H9 (cell line): ENCODE data around the gene TNP2. TPM values are rescaled to one million over a fixed set of nuclear protein-coding genes. Genes with fewer than 3 reads are reported as not detected.
A peak's percentile ranks its signal among the peaks of the same experiment; 100 is the strongest.

ENCODE experiments used
- DNase-seq: peaks from one replicate; pipeline ENCODE4 v3.0.0-alpha.2; 2017
- H2AFZ ChIP-seq: one replicate; pipeline ENCODE4 v1.6.1; 2013; ENCODE audit warnings: mild to moderate bottlenecking, low read length, control low read depth, moderate library complexity
- H2AK5ac ChIP-seq: 2 replicates; pipeline ENCODE4 v1.6.1; 2013; ENCODE audit warnings: low read length, control low read depth, mixed read lengths; ENCODE audit not compliant: insufficient read length
- H2BK120ac ChIP-seq: one replicate; pipeline ENCODE4 v1.6.1; 2013; ENCODE audit warnings: low read depth, mild to moderate bottlenecking, low read length, control low read depth, inconsistent platforms; ENCODE audit not compliant: poor library complexity, severe bottlenecking
- H2BK12ac ChIP-seq: 2 replicates; pipeline ENCODE4 v1.6.1; 2013; ENCODE audit warnings: low read length, control low read depth, mixed read lengths, low read depth; ENCODE audit not compliant: insufficient read length
- H2BK15ac ChIP-seq: 2 replicates; pipeline ENCODE4 v1.6.1; 2013; ENCODE audit warnings: low read depth, low read length, control low read depth
- H2BK20ac ChIP-seq: one replicate; pipeline ENCODE4 v1.6.1; 2013; ENCODE audit warnings: low read depth, mild to moderate bottlenecking, low read length, control low read depth, inconsistent platforms; ENCODE audit not compliant: poor library complexity, severe bottlenecking
- H2BK5ac ChIP-seq: 2 replicates; pipeline ENCODE4 v1.6.1; 2013; ENCODE audit warnings: low read length, control low read depth, mixed read lengths; ENCODE audit not compliant: insufficient read length
- H3K14ac ChIP-seq: 2 replicates; pipeline ENCODE4 v1.6.1; 2013; ENCODE audit warnings: low read length, control low read depth; ENCODE audit not compliant: insufficient read depth
- H3K18ac ChIP-seq: 2 replicates; pipeline ENCODE4 v1.6.1; 2013; ENCODE audit warnings: low read depth, mild to moderate bottlenecking, mixed read lengths, low read length, control low read depth; ENCODE audit not compliant: insufficient read length
- H3K23ac ChIP-seq: 2 replicates; pipeline ENCODE4 v1.6.1; 2013; ENCODE audit warnings: low read length, control low read depth, mixed read lengths, low read depth; ENCODE audit not compliant: insufficient read length
- H3K23me2 ChIP-seq: 2 replicates; pipeline ENCODE4 v1.6.1; 2013; ENCODE audit warnings: low read depth, mild to moderate bottlenecking, mixed read lengths, low read length, control low read depth; ENCODE audit not compliant: insufficient read length, poor library complexity, severe bottlenecking
- H3K27ac ChIP-seq: 2 replicates; pipeline ENCODE4 v1.5.1; 2013; ENCODE audit warnings: low read length, control low read depth, mixed read lengths, low read depth; ENCODE audit not compliant: insufficient read length
- H3K27me3 ChIP-seq: 2 replicates; pipeline ENCODE4 v1.6.1; 2013; ENCODE audit warnings: low read length, control low read depth, inconsistent platforms; ENCODE audit not compliant: insufficient read depth
- H3K4ac ChIP-seq: 2 replicates; pipeline ENCODE4 v1.6.1; 2013; ENCODE audit warnings: low read depth, mild to moderate bottlenecking, control low read depth, inconsistent platforms, low read length, moderate library complexity
- H3K4me1 ChIP-seq: 2 replicates; pipeline ENCODE4 v1.6.1; 2013; ENCODE audit warnings: low read length, control low read depth, inconsistent platforms; ENCODE audit not compliant: insufficient read depth
- H3K4me2 ChIP-seq: 2 replicates; pipeline ENCODE4 v1.6.1; 2013; ENCODE audit warnings: low read length, control low read depth, mixed read lengths; ENCODE audit not compliant: insufficient read length, insufficient read depth
- H3K56ac ChIP-seq: 2 replicates; pipeline ENCODE4 v1.6.1; 2013; ENCODE audit warnings: low read depth, mild to moderate bottlenecking, mixed read lengths, low read length, control low read depth; ENCODE audit not compliant: insufficient read length
- H3K79me1 ChIP-seq: 2 replicates; pipeline ENCODE4 v1.6.1; 2013; ENCODE audit warnings: low read depth, mild to moderate bottlenecking, moderate library complexity, low read length, control low read depth, inconsistent platforms; ENCODE audit not compliant: insufficient read depth, poor library complexity, severe bottlenecking
- H3K79me2 ChIP-seq: 2 replicates; pipeline ENCODE4 v1.6.1; 2013; ENCODE audit warnings: low read length, control low read depth, inconsistent platforms; ENCODE audit not compliant: insufficient read depth
- H3K9ac ChIP-seq: 2 replicates; pipeline ENCODE4 v1.6.1; 2013; ENCODE audit warnings: low read length, control low read depth, mixed read lengths; ENCODE audit not compliant: insufficient read length; ENCODE audit errors: extremely low read depth
- H3K9me3 ChIP-seq: one replicate; pipeline ENCODE4 v1.6.1; 2013; ENCODE audit warnings: low read depth, low read length, inconsistent platforms; ENCODE audit not compliant: control insufficient read depth
- H3T11ph ChIP-seq: one replicate; pipeline ENCODE4 v1.6.1; 2013; ENCODE audit warnings: mild to moderate bottlenecking, low read length, control low read depth, inconsistent platforms
- H4K20me1 ChIP-seq: one replicate; pipeline ENCODE4 v1.6.1; 2013; ENCODE audit not compliant: control insufficient read depth, insufficient read length, insufficient read depth
- H4K5ac ChIP-seq: 2 replicates; pipeline ENCODE4 v1.6.1; 2013; ENCODE audit warnings: low read depth, mild to moderate bottlenecking, mixed read lengths, low read length, control low read depth; ENCODE audit not compliant: insufficient read length
- H4K8ac ChIP-seq: replicated peaks from 2 replicates; pipeline ENCODE4 v1.6.1; 2013; ENCODE audit warnings: low read length, control low read depth, mixed read lengths, low read depth; ENCODE audit not compliant: insufficient read length
- H4K91ac ChIP-seq: 2 replicates; pipeline ENCODE4 v1.6.1; 2013; ENCODE audit warnings: low read depth, mild to moderate bottlenecking, moderate library complexity, mixed read lengths, low read length, control low read depth; ENCODE audit not compliant: insufficient read length
- H3K27ac Mint-ChIP-seq, 3 experiments: 2 replicates in 2 of 3; 3 replicates in 1 of 3; pipeline ENCODE4 v1.8.0; 2020 to 2021; ENCODE audit warnings: mixed read lengths in 3 of 3, mild to moderate bottlenecking in 1 of 3, moderate library complexity in 1 of 3
- H3K27me3 Mint-ChIP-seq: 2 replicates; pipeline ENCODE4 v1.8.0; 2021; ENCODE audit warnings: low read depth, mild to moderate bottlenecking, moderate library complexity, mixed read lengths
- H3K36me3 Mint-ChIP-seq, 3 experiments: 2 replicates in 2 of 3; 3 replicates in 1 of 3; pipeline ENCODE4 v1.8.0; 2020 to 2021; ENCODE audit warnings: low read depth in 3 of 3, mixed read lengths in 3 of 3; ENCODE audit not compliant: insufficient read depth in 1 of 3
- H3K4me1 Mint-ChIP-seq, 2 experiments: 2 replicates each; pipeline ENCODE4 v1.8.0; 2020; ENCODE audit warnings: mixed read lengths in 2 of 2
- H3K4me3 Mint-ChIP-seq, 2 experiments: 2 replicates in 1 of 2; 3 replicates in 1 of 2; pipeline ENCODE4 v1.8.0; 2020 to 2021; ENCODE audit warnings: mild to moderate bottlenecking in 2 of 2, mixed read lengths in 2 of 2, moderate library complexity in 1 of 2
- H3K9me3 Mint-ChIP-seq, 2 experiments: 2 replicates in 1 of 2; 3 replicates in 1 of 2; pipeline ENCODE4 v1.8.0; 2020; ENCODE audit warnings: mild to moderate bottlenecking in 2 of 2, mixed read lengths in 2 of 2, moderate library complexity in 1 of 2
- WGBS: extraction: QIAGEN DNeasy Blood & Tissue Kit; methylation state at CpG from one replicate; pipeline ENCODE4 v1.1.7; 2013; ENCODE audit warnings: missing lambda C conversion rate, low lambda C conversion rate, mixed read lengths; ENCODE audit not compliant: insufficient read length; ENCODE audit errors: extremely low coverage; 5-methylcytosine and 5-hydroxymethylcytosine counted together
- total RNA-seq: library from RNA; stranded (reverse); gene quantifications from 2 replicates; pipeline ENCODE4 v1.2.1, GENCODE V29; 2021
- TF ChIP-seq, protein P1 (sequence below): fragments of 200-600 bp; sonication (generic); conservative IDR thresholded peaks from 3 replicates; pipeline ENCODE4 v1.8.0; 2021; ENCODE audit warnings: antibody characterized with exemption, mild to moderate bottlenecking

TNP2 gene
- total RNA-seq, 1 experiment from 2014 or later: not detected

DNA sequence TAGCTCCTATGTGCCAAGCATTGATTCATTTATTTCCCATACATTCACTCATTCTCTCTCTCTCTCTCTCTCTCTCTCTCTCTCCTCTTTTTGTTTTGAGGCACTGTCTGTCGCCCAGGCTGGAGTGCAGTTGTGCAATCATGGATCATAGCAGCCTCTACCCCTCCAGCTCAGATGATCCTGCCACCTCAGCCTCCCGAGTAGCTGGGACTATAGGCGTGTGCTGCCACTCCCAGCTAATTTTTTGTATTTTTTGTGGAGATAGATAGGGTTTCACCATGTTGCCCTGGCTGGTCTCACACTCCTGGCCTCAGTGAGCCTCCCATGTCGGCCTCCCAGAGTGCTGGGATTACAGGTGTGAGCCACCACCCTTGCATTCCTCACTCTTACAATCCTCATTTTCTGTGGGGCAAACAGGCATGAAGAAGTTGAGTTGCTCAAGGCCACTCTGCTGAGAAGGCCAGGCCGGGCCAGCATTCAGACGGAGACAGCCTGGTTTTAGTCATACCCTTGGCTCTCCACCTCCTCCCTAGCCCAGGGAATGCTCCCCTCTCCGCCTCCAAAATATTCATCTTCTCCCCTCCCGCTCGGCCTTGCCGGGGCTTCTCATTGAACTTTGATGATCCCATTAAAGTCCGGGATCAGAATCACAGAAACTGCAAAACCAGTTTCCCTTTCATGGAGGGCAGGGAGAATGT, 7.9 kb upstream of the TNP2 start:
- H3K79me2 ChIP-seq: no peaks in the 10 kb centered on the region
- H2BK120ac ChIP-seq: no peak overlapping the region
- peak overlapping the region in 1 of 3 experiments; percentile 87; a peak in 1 of 7 replicates for H3K27ac Mint-ChIP-seq
- H2BK12ac ChIP-seq: no peak overlapping the region
- no peak overlapping the region for H2AFZ ChIP-seq
- no peak overlapping the region for H3T11ph ChIP-seq
- H3K56ac ChIP-seq: no peak overlapping the region
- no peaks in the 10 kb centered on the region for H3K27me3 ChIP-seq
- H4K8ac ChIP-seq: no peak overlapping the region
- no peak overlapping the region for H4K91ac ChIP-seq
- H3K4ac ChIP-seq: no peak overlapping the region
- H3K23ac ChIP-seq: no peak overlapping the region
- no peaks in the 10 kb centered on the region for H3K23me2 ChIP-seq
- no peak overlapping the region for H3K4me3 Mint-ChIP-seq
- H2BK20ac ChIP-seq: no peak overlapping the region
- H2BK5ac ChIP-seq: no peak overlapping the region
- no CpG with 5 or more reads among the region's 11 CpGs for WGBS
- no peaks in the 10 kb centered on the region for H3K79me1 ChIP-seq
- H3K4me1 ChIP-seq: no peaks in the 10 kb centered on the region; the same call in 1 of the 2 replicates
- H3K36me3 Mint-ChIP-seq: no peaks in the 10 kb centered on the region
- H3K18ac ChIP-seq: no peak overlapping the region
- no peak for DNase-seq
- no peaks in the 10 kb centered on the region for H3K9me3 ChIP-seq
- H3K4me1 Mint-ChIP-seq: peaks cover 9 to 16% of the 10 kb centered on the region in 2 experiments
- H2AK5ac ChIP-seq: no peak overlapping the region
- TF ChIP-seq, protein P1, sequence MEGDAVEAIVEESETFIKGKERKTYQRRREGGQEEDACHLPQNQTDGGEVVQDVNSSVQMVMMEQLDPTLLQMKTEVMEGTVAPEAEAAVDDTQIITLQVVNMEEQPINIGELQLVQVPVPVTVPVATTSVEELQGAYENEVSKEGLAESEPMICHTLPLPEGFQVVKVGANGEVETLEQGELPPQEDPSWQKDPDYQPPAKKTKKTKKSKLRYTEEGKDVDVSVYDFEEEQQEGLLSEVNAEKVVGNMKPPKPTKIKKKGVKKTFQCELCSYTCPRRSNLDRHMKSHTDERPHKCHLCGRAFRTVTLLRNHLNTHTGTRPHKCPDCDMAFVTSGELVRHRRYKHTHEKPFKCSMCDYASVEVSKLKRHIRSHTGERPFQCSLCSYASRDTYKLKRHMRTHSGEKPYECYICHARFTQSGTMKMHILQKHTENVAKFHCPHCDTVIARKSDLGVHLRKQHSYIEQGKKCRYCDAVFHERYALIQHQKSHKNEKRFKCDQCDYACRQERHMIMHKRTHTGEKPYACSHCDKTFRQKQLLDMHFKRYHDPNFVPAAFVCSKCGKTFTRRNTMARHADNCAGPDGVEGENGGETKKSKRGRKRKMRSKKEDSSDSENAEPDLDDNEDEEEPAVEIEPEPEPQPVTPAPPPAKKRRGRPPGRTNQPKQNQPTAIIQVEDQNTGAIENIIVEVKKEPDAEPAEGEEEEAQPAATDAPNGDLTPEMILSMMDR: no peak
- H2BK15ac ChIP-seq: no peak overlapping the region
- H4K5ac ChIP-seq: no peak overlapping the region
- H3K9me3 Mint-ChIP-seq: peaks cover 0 to 7% of the 10 kb centered on the region in 2 experiments; a peak in 3 of 5 replicates
- no peak overlapping the region for H3K14ac ChIP-seq
- H3K4me2 ChIP-seq: no peak overlapping the region
- H3K27ac ChIP-seq: no peak overlapping the region
- H3K9ac ChIP-seq: no peak overlapping the region
- no peaks in the 10 kb centered on the region; the same call in 1 of the 2 replicates for H3K27me3 Mint-ChIP-seq
- H4K20me1 ChIP-seq: no peaks in the 10 kb centered on the region
